Measurements from ENCODE around the gene CRTC3. TPM values are rescaled to one million over a fixed set of nuclear protein-coding genes. Genes with fewer than 3 reads are reported as not detected.

Gene CRTC3
- total and polyA plus RNA-seq, 2 of the 13 experiments (the other 11 are each of a cell fraction or from before 2014, with no cell fraction given), result 8.4 to 11.8 TPM

GRCh38 chr15:90489944-90490343 lies 39.8 kb upstream of the CRTC3 start (continued):
- TF ChIP-seq ZFP36L2 (CRISPR knock-in tag; IDR thresholded peaks at IDR 0.05) (no peak), ISL2 (CRISPR knock-in tag; IDR thresholded peaks at IDR 0.05) (peak; percentile 96), ZNF672 (CRISPR knock-in tag; IDR thresholded peaks at IDR 0.05) (no peak), MIXL1 (CRISPR knock-in tag; IDR thresholded peaks at IDR 0.05) (peak; percentile 90), ZNF816 (CRISPR knock-in tag; IDR thresholded peaks at IDR 0.05; ENCODE audit: borderline replicate concordance) (peak; percentile 58; the same call in 1 of the 2 replicates), ZNF576 (CRISPR knock-in tag; IDR thresholded peaks at IDR 0.05) (no peak), BORCS8-MEF2B (CRISPR knock-in tag; IDR thresholded peaks at IDR 0.05) (0 out of 2 replicates have a peak, but pooled peaks have one; percentile 41), HMGXB4 (CRISPR knock-in tag; IDR thresholded peaks at IDR 0.05; ENCODE audit: borderline replicate concordance in 1 of 2, low read depth in 1 of 2) (peak; percentile 49 to 64; a peak in 1 of 4 replicates), GABPA (IDR thresholded peaks at IDR 0.05; ENCODE audit: low read depth, low read length) (no peak), GABPA (CRISPR knock-in tag; IDR thresholded peaks at IDR 0.05; ENCODE audit: low read depth) (0 out of 2 replicates have a peak, but pooled peaks have one; percentile 33), ZNF546 (CRISPR knock-in tag; conservative IDR thresholded peaks at IDR 0.05) (no peak), ZNF256 (CRISPR knock-in tag; conservative IDR thresholded peaks at IDR 0.05) (peak; percentile 58; the same call in 1 of the 2 replicates), KDM6A (CRISPR knock-in tag; IDR thresholded peaks at IDR 0.05; ENCODE audit: low read depth) (peak; percentile 90), ZNF282 (IDR thresholded peaks at IDR 0.05; ENCODE audit: partially characterized antibody) (no peak), ZNF431 (CRISPR knock-in tag; IDR thresholded peaks at IDR 0.05; ENCODE audit: borderline replicate concordance, low read depth) (peak; percentile 52; the same call in 1 of the 2 replicates), MBD4 (IDR thresholded peaks at IDR 0.05; ENCODE audit: borderline replicate concordance, low read length) (peak; percentile 93), ZBTB46 (CRISPR knock-in tag; IDR thresholded peaks at IDR 0.05; ENCODE audit: borderline replicate concordance) (no peak), JUN (CRISPR knock-in tag; IDR thresholded peaks at IDR 0.05) (peak; percentile 64), U2AF1 (optimal IDR thresholded peaks at IDR 0.05; ENCODE audit: low read depth, low read length) (no peak), HNRNPUL1 (IDR thresholded peaks at IDR 0.05; ENCODE audit: low read depth, low read length) (no peak), AHDC1 (CRISPR knock-in tag; IDR thresholded peaks at IDR 0.05; ENCODE audit: borderline replicate concordance) (peak; percentile 100), IRF2 (CRISPR knock-in tag; IDR thresholded peaks at IDR 0.05) (peak; percentile 87), NFYC (CRISPR knock-in tag; IDR thresholded peaks at IDR 0.05) (peak; percentile 38; the same call in 1 of the 2 replicates)
